Measurements from ENCODE around the gene PCP4.

PCP4 gene

GRCh38 chr21:39947031-39947430 is 79.8 kb downstream of the PCP4 start:
- Histone ChIP-seq H3K4me1 (ENCODE audit: control insufficient read depth, insufficient read depth, low read length) (peaks cover 2% of the 10 kb centered on the region; the same call in 1 of the 2 replicates), H3K4me3 (ENCODE audit: low read length) (no peak overlapping the region), H3K27ac (ENCODE audit: low read length) (no peak overlapping the region), H3K27me3 (ENCODE audit: control insufficient read depth, insufficient read depth, low read length) (no peaks in the 10 kb centered on the region), H3K36me3 (ENCODE audit: control insufficient read depth, insufficient read depth, low read length) (no peaks in the 10 kb centered on the region), H3K9me3 (ENCODE audit: control insufficient read depth, insufficient read depth, low read length) (no peaks in the 10 kb centered on the region)
- DNase-seq (ENCODE audit: low read depth, low spot score), result no peak
- WGBS (ENCODE audit: insufficient coverage, insufficient read length), result no CpG with 5 or more reads among the region's 1 CpG

GRCh38 chr21:39951183-39952101 is 84.2 kb downstream of the PCP4 start:
- no peak overlapping the region for H3K4me3 ChIP-seq (ENCODE audit: low read length)
- H3K4me1 ChIP-seq (ENCODE audit: control insufficient read depth, insufficient read depth, low read length), result peaks cover 5% of the 10 kb centered on the region; the same call in 1 of the 2 replicates
- DNase-seq (ENCODE audit: low read depth, low spot score), result no peak
- no CpG with 5 or more reads among the region's 18 CpGs for WGBS (ENCODE audit: insufficient coverage, insufficient read length)
- no peak overlapping the region for H3K27ac ChIP-seq (ENCODE audit: low read length)
- H3K27me3 ChIP-seq (ENCODE audit: control insufficient read depth, insufficient read depth, low read length), result no peaks in the 10 kb centered on the region
- H3K9me3 ChIP-seq (ENCODE audit: control insufficient read depth, insufficient read depth, low read length), result no peaks in the 10 kb centered on the region
- no peaks in the 10 kb centered on the region for H3K36me3 ChIP-seq (ENCODE audit: control insufficient read depth, insufficient read depth, low read length)

DNA sequence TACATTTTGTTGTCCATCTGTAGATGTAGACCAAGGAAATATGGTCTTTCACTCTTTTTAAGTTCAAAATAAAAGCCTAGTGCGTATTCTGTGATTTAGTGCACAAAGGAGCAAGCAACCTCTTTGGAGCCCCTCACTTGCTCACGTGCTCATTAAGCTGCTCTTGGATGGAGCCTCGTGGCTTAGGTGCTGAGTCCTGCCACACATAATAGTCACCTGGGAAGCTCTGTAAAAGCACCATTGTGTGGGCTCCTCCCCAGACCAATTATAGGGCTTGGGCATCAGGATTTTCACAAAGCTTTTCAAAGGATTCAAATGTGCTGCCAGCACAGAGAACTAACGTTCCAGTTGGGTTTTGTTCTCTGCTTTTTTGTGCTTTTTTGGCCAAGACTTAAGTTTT is 85.0 kb downstream of the PCP4 start:
- Histone ChIP-seq H3K27ac (ENCODE audit: low read length) (no peak overlapping the region), H3K4me1 (ENCODE audit: control insufficient read depth, insufficient read depth, low read length) (peaks cover 5% of the 10 kb centered on the region; the same call in 1 of the 2 replicates), H3K4me3 (ENCODE audit: low read length) (no peak overlapping the region), H3K9me3 (ENCODE audit: control insufficient read depth, insufficient read depth, low read length) (no peaks in the 10 kb centered on the region), H3K36me3 (ENCODE audit: control insufficient read depth, insufficient read depth, low read length) (no peaks in the 10 kb centered on the region), H3K27me3 (ENCODE audit: control insufficient read depth, insufficient read depth, low read length) (no peaks in the 10 kb centered on the region)
- no peak for DNase-seq (ENCODE audit: low read depth, low spot score)
- no CpG with 5 or more reads among the region's 4 CpGs for WGBS (ENCODE audit: insufficient coverage, insufficient read length)

GRCh38 chr21:39954570-39954969 is 87.3 kb downstream of the PCP4 start:
- no peaks in the 10 kb centered on the region for H3K36me3 ChIP-seq (ENCODE audit: control insufficient read depth, insufficient read depth, low read length)
- no peak overlapping the region for H3K4me3 ChIP-seq (ENCODE audit: low read length)
- H3K27me3 ChIP-seq (ENCODE audit: control insufficient read depth, insufficient read depth, low read length), result no peaks in the 10 kb centered on the region
- H3K9me3 ChIP-seq (ENCODE audit: control insufficient read depth, insufficient read depth, low read length), result no peaks in the 10 kb centered on the region
- H3K27ac ChIP-seq (ENCODE audit: low read length), result no peak overlapping the region
- WGBS (ENCODE audit: insufficient coverage, insufficient read length), result no CpG with 5 or more reads among the region's 10 CpGs
- no peak for DNase-seq (ENCODE audit: low read depth, low spot score)
- H3K4me1 ChIP-seq (ENCODE audit: control insufficient read depth, insufficient read depth, low read length), result peaks cover 5% of the 10 kb centered on the region; the same call in 1 of the 2 replicates

DNA sequence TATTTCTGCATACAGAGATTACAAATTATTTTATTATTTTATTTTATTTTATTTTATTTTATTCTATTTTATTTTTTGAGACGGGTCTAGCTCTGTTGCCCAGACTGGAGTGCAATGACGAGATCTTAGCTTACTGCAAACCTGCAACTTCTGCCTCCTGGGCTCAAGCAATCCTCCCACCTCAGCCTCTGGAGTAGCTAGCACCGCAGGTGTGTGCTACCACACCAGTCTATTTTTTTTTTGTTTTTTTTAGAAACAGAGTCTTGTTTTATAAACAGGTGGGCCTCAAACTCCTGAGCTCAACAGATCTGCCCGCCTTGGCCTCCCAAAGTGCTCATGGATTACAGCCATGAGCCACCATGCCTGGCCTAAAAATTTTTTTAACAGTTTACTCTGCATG is 88.1 kb downstream of the PCP4 start:
- no CpG with 5 or more reads among the region's 4 CpGs for WGBS (ENCODE audit: insufficient coverage, insufficient read length)
- Histone ChIP-seq H3K4me1 (ENCODE audit: control insufficient read depth, insufficient read depth, low read length) (peaks cover 5% of the 10 kb centered on the region; the same call in 1 of the 2 replicates), H3K27me3 (ENCODE audit: control insufficient read depth, insufficient read depth, low read length) (no peaks in the 10 kb centered on the region)

GRCh38 chr21:39956586-39956985 is 89.3 kb downstream of the PCP4 start:
- 100% methylated on average over 1 of the region's 4 CpGs for WGBS (ENCODE audit: insufficient coverage, insufficient read length)
- peaks cover 5% of the 10 kb centered on the region; the same call in 1 of the 2 replicates for H3K4me1 ChIP-seq (ENCODE audit: control insufficient read depth, insufficient read depth, low read length)

More for the DNA sequence above, 88.1 kb downstream of the PCP4 start:
- H3K9me3 ChIP-seq (ENCODE audit: control insufficient read depth, insufficient read depth, low read length), result no peaks in the 10 kb centered on the region
- no peaks in the 10 kb centered on the region for H3K36me3 ChIP-seq (ENCODE audit: control insufficient read depth, insufficient read depth, low read length)
- H3K27ac ChIP-seq (ENCODE audit: low read length), result no peak overlapping the region
- DNase-seq (ENCODE audit: low read depth, low spot score), result no peak
- H3K4me3 ChIP-seq (ENCODE audit: low read length), result no peak overlapping the region

GRCh38 chr21:39958731-39959130 is 91.5 kb downstream of the PCP4 start:
- Histone ChIP-seq H3K4me3 (ENCODE audit: low read length) (no peak overlapping the region), H3K27me3 (ENCODE audit: control insufficient read depth, insufficient read depth, low read length) (no peaks in the 10 kb centered on the region), H3K27ac (ENCODE audit: low read length) (no peak overlapping the region), H3K36me3 (ENCODE audit: control insufficient read depth, insufficient read depth, low read length) (no peaks in the 10 kb centered on the region), H3K9me3 (ENCODE audit: control insufficient read depth, insufficient read depth, low read length) (0 out of 2 replicates have a peak, but pooled peaks cover 1% of the 10 kb centered on the region), H3K4me1 (ENCODE audit: control insufficient read depth, insufficient read depth, low read length) (no peaks in the 10 kb centered on the region)
- WGBS (ENCODE audit: insufficient coverage, insufficient read length), result no CpG with 5 or more reads among the region's 2 CpGs
- no peak for DNase-seq (ENCODE audit: low read depth, low spot score)

More at GRCh38 chr21:39956586-39956985, 89.3 kb downstream of the PCP4 start:
- H3K36me3 ChIP-seq (ENCODE audit: control insufficient read depth, insufficient read depth, low read length), result no peaks in the 10 kb centered on the region
- H3K27me3 ChIP-seq (ENCODE audit: control insufficient read depth, insufficient read depth, low read length), result no peaks in the 10 kb centered on the region
- DNase-seq (ENCODE audit: low read depth, low spot score), result no peak
- no peaks in the 10 kb centered on the region for H3K9me3 ChIP-seq (ENCODE audit: control insufficient read depth, insufficient read depth, low read length)
- H3K27ac ChIP-seq (ENCODE audit: low read length), result no peak overlapping the region
- H3K4me3 ChIP-seq (ENCODE audit: low read length), result no peak overlapping the region

DNA sequence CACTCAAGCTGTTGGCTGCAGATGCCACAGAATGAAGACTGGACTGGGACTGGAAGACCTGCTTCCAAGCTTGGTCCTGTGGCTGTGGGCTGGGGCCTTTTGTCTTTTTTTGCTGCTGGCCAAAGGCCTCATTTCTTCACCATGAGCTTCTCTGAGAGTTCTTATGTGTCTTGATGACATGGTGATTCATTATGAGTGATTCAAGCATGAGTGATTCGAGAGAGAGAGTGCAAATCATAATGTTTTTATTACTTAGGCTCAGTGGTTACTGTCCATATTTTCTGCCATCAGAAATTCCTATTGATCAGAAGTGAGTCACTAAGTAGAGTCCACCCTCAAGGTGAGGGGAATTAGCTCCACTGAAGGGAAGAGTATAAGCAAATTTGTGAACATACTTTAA is 94.0 kb downstream of the PCP4 start:
- no CpG with 5 or more reads among the region's 1 CpG for WGBS (ENCODE audit: insufficient coverage, insufficient read length)
- Histone ChIP-seq H3K4me3 (ENCODE audit: low read length) (no peak overlapping the region), H3K9me3 (ENCODE audit: control insufficient read depth, insufficient read depth, low read length) (0 out of 2 replicates have a peak, but pooled peaks cover 1% of the 10 kb centered on the region), H3K4me1 (ENCODE audit: control insufficient read depth, insufficient read depth, low read length) (no peaks in the 10 kb centered on the region), H3K36me3 (ENCODE audit: control insufficient read depth, insufficient read depth, low read length) (no peaks in the 10 kb centered on the region), H3K27ac (ENCODE audit: low read length) (no peak overlapping the region), H3K27me3 (ENCODE audit: control insufficient read depth, insufficient read depth, low read length) (no peaks in the 10 kb centered on the region)
- no peak for DNase-seq (ENCODE audit: low read depth, low spot score)

DNA sequence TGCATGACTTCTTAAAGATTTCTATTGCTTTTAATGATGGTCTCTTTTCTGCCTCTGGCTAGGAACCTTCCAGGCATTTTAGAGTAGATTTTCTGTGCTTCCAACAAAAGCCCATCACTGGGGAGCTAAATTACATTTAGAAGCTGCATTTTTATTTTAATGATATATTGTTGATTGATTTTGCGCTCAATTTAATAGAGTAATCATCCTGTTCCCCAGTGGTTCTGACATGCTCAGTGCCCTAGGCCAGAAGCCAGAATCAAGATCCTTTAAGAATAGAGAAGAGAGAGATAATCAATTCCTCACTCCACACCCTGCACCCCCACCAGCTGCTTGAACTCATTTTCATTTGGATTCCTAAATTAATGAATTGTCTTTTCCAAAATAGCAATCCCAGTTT is 97.8 kb downstream of the PCP4 start:
- no CpG with 5 or more reads among the region's 1 CpG for WGBS (ENCODE audit: insufficient coverage, insufficient read length)
- Histone ChIP-seq H3K36me3 (ENCODE audit: control insufficient read depth, insufficient read depth, low read length) (no peaks in the 10 kb centered on the region), H3K9me3 (ENCODE audit: control insufficient read depth, insufficient read depth, low read length) (0 out of 2 replicates have a peak, but pooled peaks cover 1% of the 10 kb centered on the region), H3K4me3 (ENCODE audit: low read length) (no peak overlapping the region), H3K27me3 (ENCODE audit: control insufficient read depth, insufficient read depth, low read length) (no peaks in the 10 kb centered on the region), H3K27ac (ENCODE audit: low read length) (no peak overlapping the region), H3K4me1 (ENCODE audit: control insufficient read depth, insufficient read depth, low read length) (no peaks in the 10 kb centered on the region)
- DNase-seq (ENCODE audit: low read depth, low spot score), result no peak

DNA sequence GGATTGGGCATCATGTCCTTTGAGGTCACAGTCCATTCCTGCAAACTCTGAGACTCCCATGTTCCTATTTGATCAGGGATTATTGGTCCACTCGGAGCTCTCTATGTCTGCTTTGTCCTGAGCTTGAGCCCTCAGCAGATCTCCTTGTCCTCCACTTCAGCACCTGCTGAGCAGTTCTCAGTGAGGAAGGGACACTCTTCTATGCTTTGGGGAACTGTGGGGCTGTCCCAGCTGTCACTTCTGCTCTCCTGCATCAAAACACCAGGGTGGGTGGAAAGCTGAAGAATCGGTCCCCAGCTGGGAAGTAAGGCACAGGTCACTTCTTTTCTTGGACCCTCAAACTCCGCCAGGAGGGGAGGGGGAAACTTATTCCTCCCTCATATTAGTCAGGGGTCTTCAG is 99.5 kb downstream of the PCP4 start:
- no peak overlapping the region for H3K4me3 ChIP-seq (ENCODE audit: low read length)
- no peaks in the 10 kb centered on the region for H3K27me3 ChIP-seq (ENCODE audit: control insufficient read depth, insufficient read depth, low read length)
- H3K4me1 ChIP-seq (ENCODE audit: control insufficient read depth, insufficient read depth, low read length), result no peaks in the 10 kb centered on the region
- H3K27ac ChIP-seq (ENCODE audit: low read length), result no peak overlapping the region
- no peaks in the 10 kb centered on the region for H3K36me3 ChIP-seq (ENCODE audit: control insufficient read depth, insufficient read depth, low read length)
- no peak for DNase-seq (ENCODE audit: low read depth, low spot score)
- H3K9me3 ChIP-seq (ENCODE audit: control insufficient read depth, insufficient read depth, low read length), result no peaks in the 10 kb centered on the region
- WGBS (ENCODE audit: insufficient coverage, insufficient read length), result no CpG with 5 or more reads among the region's 3 CpGs

All from iPS DF 6.9 (cell line).